B cell (primary cell): ENCODE data around the gene LRRN4. TPM values are rescaled to one million over a fixed set of nuclear protein-coding genes. Genes with fewer than 3 reads are reported as not detected.

ENCODE experiments used
- ATAC-seq: fragments of 200-7000 bp; cut with Tn5 transposase; one replicate; pipeline ENCODE4 v1.10.0; 2021; ENCODE audit warnings: low read depth, mild to moderate bottlenecking, moderate number of reproducible peaks, moderate library complexity
- CTCF ChIA-PET: fragments of 350-600 bp; sonication (Branson Sonifier 250); formaldehyde crosslinking; loops from one replicate; lab custom pipeline; 2021; ENCODE audit warnings: antibody characterized with exemption, inconsistent platforms; lab: Charles Lee
- POLR2A ChIA-PET: fragments of 350-600 bp; sonication (Branson Sonifier 250); formaldehyde crosslinking; loops from one replicate; lab custom pipeline; 2021; ENCODE audit warnings: antibody characterized with exemption; lab: Charles Lee
- DNase-seq: peaks from one replicate; pipeline ENCODE4 v3.0.0; 2013
- H2AFZ ChIP-seq: 2 replicates; pipeline ENCODE4 v1.6.1; 2012; ENCODE audit warnings: mild to moderate bottlenecking, low read depth, low read length; ENCODE audit not compliant: insufficient read depth, poor library complexity, severe bottlenecking
- H3K27ac ChIP-seq, 2 donors: 1 replicate in 1 of 2; 2 replicates in 1 of 2; pipeline ENCODE4 v1.5.1; 2012 to 2013; ENCODE audit warnings: low read length in 2 of 2, mild to moderate bottlenecking in 2 of 2, moderate library complexity in 1 of 2
- H3K27me3 ChIP-seq, 4 experiments: fragments of 200-600 bp in 1 of 4; sonication (generic) in 1 of 4; replicated peaks in 1 of 4; 1 replicate in 2 of 4; 2 replicates in 2 of 4; pipeline versions ENCODE4 v1.6.1 to v1.7.0; 2013 to 2016; ENCODE audit warnings: low read length in 3 of 4, mild to moderate bottlenecking in 2 of 4, mixed read lengths in 1 of 4, moderate library complexity in 1 of 4; ENCODE audit not compliant: insufficient read depth in 4 of 4, control insufficient read depth in 3 of 4; ENCODE audit errors: control extremely low read depth in 1 of 4
- H3K36me3 ChIP-seq, 2 experiments: replicated peaks in 1 of 2; 1 replicate in 1 of 2; 2 replicates in 1 of 2; pipeline versions ENCODE4 v1.6.1 to v1.7.1; 2013; ENCODE audit warnings: low read length in 1 of 2; ENCODE audit not compliant: insufficient read depth in 2 of 2, control insufficient read depth in 1 of 2; ENCODE audit errors: control extremely low read depth in 1 of 2, extremely low read depth in 1 of 2
- H3K4me1 ChIP-seq, 2 donors: fragments of 200-600 bp in 1 of 2; sonication (generic) in 1 of 2; 1 replicate in 1 of 2; 2 replicates in 1 of 2; pipeline versions ENCODE4 v1.5.1 to v1.6.1; 2013 to 2017; ENCODE audit warnings: low read length in 2 of 2; ENCODE audit not compliant: control insufficient read depth in 2 of 2, insufficient read depth in 2 of 2
- H3K4me2 ChIP-seq: replicated peaks from 2 replicates; pipeline ENCODE3; 2012; ENCODE audit warnings: mild to moderate bottlenecking, low read depth, low read length; ENCODE audit not compliant: poor library complexity, severe bottlenecking
- H3K4me3 ChIP-seq, 5 experiments: fragments of 200-600 bp in 1 of 5; sonication (generic) in 1 of 5; 1 replicate in 3 of 5; 2 replicates in 2 of 5; pipeline versions ENCODE4 v1.5.1 to v1.7.0; 2011 to 2016; ENCODE audit warnings: low read length in 4 of 5, mild to moderate bottlenecking in 4 of 5, low read depth in 2 of 5, control low read depth in 1 of 5, moderate library complexity in 1 of 5; ENCODE audit not compliant: insufficient read depth in 1 of 5; ENCODE audit errors: control extremely low read depth in 1 of 5, extremely low read depth in 1 of 5
- H3K79me2 ChIP-seq: fragments of 200-600 bp; sonication (generic); one replicate; pipeline ENCODE4 v1.6.0; 2016; ENCODE audit warnings: low read length; ENCODE audit not compliant: control insufficient read depth, insufficient read depth
- H3K9ac ChIP-seq: fragments of 200-600 bp; sonication (generic); 2 replicates; pipeline ENCODE4 v1.6.1; 2017; ENCODE audit warnings: mild to moderate bottlenecking, low read length, moderate library complexity
- H3K9me3 ChIP-seq, 3 donors: one replicate each; pipeline versions ENCODE4 v1.6.1 to v1.7.1; 2013; ENCODE audit warnings: low read length in 2 of 3; ENCODE audit not compliant: control insufficient read depth in 2 of 3, insufficient read depth in 1 of 3; ENCODE audit errors: control extremely low read depth in 1 of 3
- H4K20me1 ChIP-seq: 2 replicates; pipeline ENCODE4 v1.6.0; 2012; ENCODE audit warnings: mild to moderate bottlenecking, low read length; ENCODE audit not compliant: insufficient read depth, control insufficient read depth, poor library complexity, severe bottlenecking
- H3K27ac Mint-ChIP-seq: one replicate; pipeline ENCODE4 v1.8.0; 2021; ENCODE audit warnings: mixed read lengths
- H3K27me3 Mint-ChIP-seq: one replicate; pipeline ENCODE4 v1.8.0; 2021; ENCODE audit warnings: mixed read lengths
- H3K4me1 Mint-ChIP-seq: one replicate; pipeline ENCODE4 v1.8.0; 2021; ENCODE audit warnings: mixed read lengths
- H3K4me3 Mint-ChIP-seq: one replicate; pipeline ENCODE4 v1.8.0; 2021; ENCODE audit warnings: mixed read lengths
- H3K9me3 Mint-ChIP-seq: one replicate; pipeline ENCODE4 v1.8.0; 2022; ENCODE audit warnings: mixed read lengths; ENCODE audit not compliant: insufficient read depth
- EZH2 ChIP-seq: IDR thresholded peaks from 2 replicates; pipeline ENCODE4 v1.6.1; 2012; ENCODE audit warnings: borderline replicate concordance, low read depth, mild to moderate bottlenecking, moderate library complexity, low read length; ENCODE audit not compliant: insufficient read depth, poor library complexity, severe bottlenecking
- WGBS: methylation state at CpG from one replicate; pipeline ENCODE4 v1.1.5; 2013; ENCODE audit warnings: missing lambda C conversion rate; ENCODE audit not compliant: insufficient coverage; 5-methylcytosine and 5-hydroxymethylcytosine counted together
- intact Hi-C: fragments of 100-400 bp; cut with micrococcal nuclease; formaldehyde crosslinking; loops from one replicate; pipeline ENCODE4 v1.10.0; 2022
- polyA plus RNA-seq: library from polyadenylated mRNA; depleted of rRNA; stranded (reverse); fragments of >200 nt; gene quantifications from 2 replicates; pipeline ENCODE4 v1.2.3, GENCODE V29; 2012
- total RNA-seq, 2 donors: library from RNA; stranded (reverse); fragments of 120-200 nt in 1 of 2; gene quantifications; 1 replicate in 1 of 2; 2 replicates in 1 of 2; pipeline versions ENCODE4 v1.2.3 to v1.2.4, GENCODE V29; 2013 to 2022
- TF ChIP-seq, protein P1 (sequence below): fragments of 200-600 bp; IDR thresholded peaks from one replicate; pipeline ENCODE4 v1.8.0; 2022; ENCODE audit warnings: antibody characterized with exemption, mild to moderate bottlenecking

Gene LRRN4
- total and polyA plus RNA-seq, 2 donors (not counting 1 experiment from before 2014, with no cell fraction given), result not detected

DNA sequence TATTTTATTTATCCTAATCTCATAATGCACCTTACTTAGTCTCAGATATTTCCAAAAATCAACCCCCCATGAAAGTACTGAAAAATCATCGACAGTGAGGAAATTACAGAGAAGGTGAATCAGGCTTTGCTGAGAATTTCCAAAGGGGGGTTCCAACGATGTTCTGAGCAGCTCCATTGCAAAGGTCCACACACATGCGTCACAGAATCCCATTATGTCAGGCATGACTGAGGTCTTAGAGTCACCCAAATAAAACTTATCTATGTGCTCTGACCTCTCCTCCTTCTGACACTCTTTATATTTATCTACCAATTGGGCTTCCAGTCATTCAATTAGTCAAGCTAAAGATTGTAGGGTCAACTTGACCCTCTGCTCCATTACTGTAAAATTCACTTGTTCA, 12.7 kb upstream of the LRRN4 start:
- Histone ChIP-seq H3K79me2 (no peaks in the 10 kb centered on the region), H3K4me1 (no peaks in the 10 kb centered on the region), H3K27me3 (no peaks in the 10 kb centered on the region), H3K27ac (no peak overlapping the region), H3K36me3 (no peaks in the 10 kb centered on the region), H3K4me2 (no peak overlapping the region), H4K20me1 (no peaks in the 10 kb centered on the region), H3K9ac (no peak overlapping the region), H3K4me3 (no peak overlapping the region), H2AFZ (no peak overlapping the region), H3K9me3 (no peaks in the 10 kb centered on the region)
- DNase-seq, result no peak
- ATAC-seq, result no peak
- no peak for TF ChIP-seq EZH2
- TF ChIP-seq, protein P1, sequence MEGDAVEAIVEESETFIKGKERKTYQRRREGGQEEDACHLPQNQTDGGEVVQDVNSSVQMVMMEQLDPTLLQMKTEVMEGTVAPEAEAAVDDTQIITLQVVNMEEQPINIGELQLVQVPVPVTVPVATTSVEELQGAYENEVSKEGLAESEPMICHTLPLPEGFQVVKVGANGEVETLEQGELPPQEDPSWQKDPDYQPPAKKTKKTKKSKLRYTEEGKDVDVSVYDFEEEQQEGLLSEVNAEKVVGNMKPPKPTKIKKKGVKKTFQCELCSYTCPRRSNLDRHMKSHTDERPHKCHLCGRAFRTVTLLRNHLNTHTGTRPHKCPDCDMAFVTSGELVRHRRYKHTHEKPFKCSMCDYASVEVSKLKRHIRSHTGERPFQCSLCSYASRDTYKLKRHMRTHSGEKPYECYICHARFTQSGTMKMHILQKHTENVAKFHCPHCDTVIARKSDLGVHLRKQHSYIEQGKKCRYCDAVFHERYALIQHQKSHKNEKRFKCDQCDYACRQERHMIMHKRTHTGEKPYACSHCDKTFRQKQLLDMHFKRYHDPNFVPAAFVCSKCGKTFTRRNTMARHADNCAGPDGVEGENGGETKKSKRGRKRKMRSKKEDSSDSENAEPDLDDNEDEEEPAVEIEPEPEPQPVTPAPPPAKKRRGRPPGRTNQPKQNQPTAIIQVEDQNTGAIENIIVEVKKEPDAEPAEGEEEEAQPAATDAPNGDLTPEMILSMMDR, result no peak
- Mint-ChIP-seq H3K4me3 (no peak overlapping the region), H3K4me1 (no peaks in the 10 kb centered on the region), H3K27me3 (peaks cover 18% of the 10 kb centered on the region), H3K9me3 (no peaks in the 10 kb centered on the region), H3K27ac (no peak overlapping the region)
- ChIA-PET POLR2A (no interaction called here), CTCF (interaction anchor here (1.2 kb wide), 1 partner anchor 537 kb away, joined by 3 read pairs; no protein-coding TSS in a partner anchor)
- 79% methylated on average over 3 of the region's 3 CpGs for WGBS
- intact Hi-C loops, result no loop called here

DNA sequence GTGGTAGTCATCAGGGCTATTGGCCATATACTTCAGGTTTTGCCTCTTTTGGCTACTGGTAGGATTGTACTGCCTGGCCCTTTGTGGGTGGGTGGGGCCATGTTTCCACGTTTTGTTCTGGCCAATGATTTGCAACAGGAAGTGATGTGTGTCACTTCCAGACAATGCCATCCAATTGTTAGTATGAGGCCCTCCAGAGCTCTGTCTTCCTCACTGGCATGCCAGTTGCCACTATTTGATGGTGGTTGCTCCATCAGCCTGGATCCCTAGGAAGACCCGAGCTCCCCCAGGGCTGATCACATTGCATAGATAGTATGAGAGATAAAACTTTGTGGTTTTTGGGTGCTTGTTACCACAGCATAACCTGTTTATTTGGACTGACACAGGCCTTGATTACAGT, 7.7 kb upstream of the LRRN4 start:
- 67% methylated on average over 2 of the region's 2 CpGs for WGBS
- H3K27me3 Mint-ChIP-seq, result peaks cover 47% of the 10 kb centered on the region
- Histone ChIP-seq H4K20me1 (no peaks in the 10 kb centered on the region), H3K9me3 (no peaks in the 10 kb centered on the region), H3K79me2 (no peaks in the 10 kb centered on the region), H3K9ac (no peak overlapping the region), H3K4me2 (no peak overlapping the region), H2AFZ (no peak overlapping the region), H3K27ac (no peak overlapping the region), H3K4me3 (no peak overlapping the region), H3K36me3 (no peaks in the 10 kb centered on the region), H3K27me3 (peaks cover 0 to 23% (median 0%) of the 10 kb centered on the region in 4 experiments), H3K4me1 (no peaks in the 10 kb centered on the region)
- ChIA-PET POLR2A (no interaction called here), CTCF (interaction anchor here (1.1 kb wide), 1 partner anchor 526 kb away, joined by 3 read pairs; no protein-coding TSS in a partner anchor)
- TF ChIP-seq, protein P1, result no peak
- no peak for TF ChIP-seq EZH2
- no peak overlapping the region for H3K4me3 Mint-ChIP-seq
- no peaks in the 10 kb centered on the region for H3K4me1 Mint-ChIP-seq
- DNase-seq (no peak), ATAC-seq (no peak)
- no peaks in the 10 kb centered on the region for H3K9me3 Mint-ChIP-seq
- intact Hi-C loops, result no loop called here
- H3K27ac Mint-ChIP-seq, result no peak overlapping the region
